GM06990 (cell line): ENCODE measurements around the gene MAN2B2.

ENCODE experiments used
- DNase-seq: peaks from one replicate; pipeline ENCODE4 v3.0.0-alpha.2; 2011; ENCODE audit not compliant: insufficient read length; ENCODE audit errors: extremely low read depth
- H3K27me3 ChIP-seq: replicated peaks from 2 replicates; pipeline ENCODE4 v1.6.0; 2011; ENCODE audit warnings: low read length; ENCODE audit not compliant: control insufficient read depth, insufficient read depth
- H3K36me3 ChIP-seq: 2 replicates; pipeline ENCODE4 v1.5.1; 2011; ENCODE audit warnings: low read length; ENCODE audit not compliant: control insufficient read depth, insufficient read depth
- H3K4me3 ChIP-seq: replicated peaks from 2 replicates; pipeline ENCODE4 v1.5.1; 2011; ENCODE audit warnings: low read depth, mild to moderate bottlenecking, control low read depth, low read length
- TF ChIP-seq, protein P1 (sequence below): IDR thresholded peaks from 2 replicates; pipeline ENCODE4 v1.5.1; 2011; ENCODE audit warnings: low read length, control low read depth, mild to moderate bottlenecking, inconsistent platforms; ENCODE audit not compliant: insufficient read depth, poor library complexity, severe bottlenecking

The MAN2B2 gene

DNA sequence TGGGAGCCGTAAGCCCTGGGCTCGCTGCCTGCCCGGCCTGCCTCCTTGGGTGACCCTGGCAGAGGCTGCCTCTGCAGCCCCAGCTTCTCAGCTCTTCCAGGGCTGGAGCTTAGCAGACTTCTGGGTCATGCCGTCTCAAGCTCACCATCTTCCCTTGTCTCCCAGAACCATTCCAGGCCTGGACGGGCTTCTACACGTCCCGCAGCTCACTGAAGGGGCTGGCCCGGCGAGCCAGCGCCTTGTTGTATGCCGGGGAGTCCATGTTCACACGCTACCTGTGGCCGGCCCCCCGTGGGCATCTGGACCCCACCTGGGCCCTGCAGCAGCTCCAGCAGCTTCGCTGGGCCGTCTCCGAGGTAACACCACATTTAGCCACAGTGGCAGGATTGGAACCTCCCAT, 22.0 kb downstream of the MAN2B2 start:
- DNase-seq: no peak
- TF ChIP-seq, protein P1, sequence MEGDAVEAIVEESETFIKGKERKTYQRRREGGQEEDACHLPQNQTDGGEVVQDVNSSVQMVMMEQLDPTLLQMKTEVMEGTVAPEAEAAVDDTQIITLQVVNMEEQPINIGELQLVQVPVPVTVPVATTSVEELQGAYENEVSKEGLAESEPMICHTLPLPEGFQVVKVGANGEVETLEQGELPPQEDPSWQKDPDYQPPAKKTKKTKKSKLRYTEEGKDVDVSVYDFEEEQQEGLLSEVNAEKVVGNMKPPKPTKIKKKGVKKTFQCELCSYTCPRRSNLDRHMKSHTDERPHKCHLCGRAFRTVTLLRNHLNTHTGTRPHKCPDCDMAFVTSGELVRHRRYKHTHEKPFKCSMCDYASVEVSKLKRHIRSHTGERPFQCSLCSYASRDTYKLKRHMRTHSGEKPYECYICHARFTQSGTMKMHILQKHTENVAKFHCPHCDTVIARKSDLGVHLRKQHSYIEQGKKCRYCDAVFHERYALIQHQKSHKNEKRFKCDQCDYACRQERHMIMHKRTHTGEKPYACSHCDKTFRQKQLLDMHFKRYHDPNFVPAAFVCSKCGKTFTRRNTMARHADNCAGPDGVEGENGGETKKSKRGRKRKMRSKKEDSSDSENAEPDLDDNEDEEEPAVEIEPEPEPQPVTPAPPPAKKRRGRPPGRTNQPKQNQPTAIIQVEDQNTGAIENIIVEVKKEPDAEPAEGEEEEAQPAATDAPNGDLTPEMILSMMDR: no peak
- peaks cover 31% of the 10 kb centered on the region for H3K36me3 ChIP-seq
- no peak overlapping the region for H3K4me3 ChIP-seq
- no peaks in the 10 kb centered on the region for H3K27me3 ChIP-seq

DNA sequence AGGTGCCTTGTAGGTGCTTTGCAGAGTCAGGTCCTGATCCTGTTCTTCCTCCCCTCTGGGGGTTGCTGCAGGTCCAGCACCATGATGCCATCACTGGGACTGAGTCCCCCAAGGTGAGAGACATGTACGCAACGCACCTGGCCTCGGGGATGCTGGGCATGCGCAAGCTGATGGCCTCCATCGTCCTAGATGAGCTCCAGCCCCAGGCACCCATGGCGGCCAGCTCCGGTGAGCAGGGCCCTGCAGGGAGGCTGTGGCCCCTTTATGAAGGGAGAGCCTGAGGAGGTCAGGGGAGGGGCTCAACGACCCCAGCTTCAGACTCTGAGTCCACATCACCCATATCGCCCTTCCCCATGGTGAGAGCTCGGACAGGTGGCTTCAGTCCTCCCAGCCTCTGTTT, 23.1 kb downstream of the MAN2B2 start:
- no peaks in the 10 kb centered on the region for H3K27me3 ChIP-seq
- DNase-seq: no peak
- peaks cover 31% of the 10 kb centered on the region for H3K36me3 ChIP-seq
- no peak overlapping the region for H3K4me3 ChIP-seq
- TF ChIP-seq, protein P1: no peak

DNA sequence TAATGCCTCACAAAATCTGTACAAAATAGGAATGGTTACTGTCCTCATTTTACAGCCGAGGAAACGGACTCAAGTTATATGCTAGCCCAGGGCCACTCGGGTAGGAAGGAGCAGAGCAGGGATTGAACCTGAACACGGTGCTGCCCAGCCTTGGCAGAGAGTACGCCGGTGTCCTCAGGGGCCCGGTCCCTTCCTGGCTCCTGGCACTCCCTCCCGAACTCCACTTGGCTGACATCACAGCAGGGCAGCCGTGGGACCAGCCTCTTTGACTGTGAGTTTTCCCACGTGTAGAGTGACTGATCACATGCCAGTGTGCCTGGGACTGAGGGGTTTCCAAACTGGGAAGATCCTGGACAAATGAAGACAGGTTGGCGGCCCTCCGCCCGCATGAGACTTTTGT, 23.7 kb downstream of the MAN2B2 start:
- Histone ChIP-seq H3K4me3 (no peak overlapping the region), H3K36me3 (peaks cover 32% of the 10 kb centered on the region), H3K27me3 (no peaks in the 10 kb centered on the region)
- no peak for DNase-seq
- TF ChIP-seq, protein P1: no peak

DNA sequence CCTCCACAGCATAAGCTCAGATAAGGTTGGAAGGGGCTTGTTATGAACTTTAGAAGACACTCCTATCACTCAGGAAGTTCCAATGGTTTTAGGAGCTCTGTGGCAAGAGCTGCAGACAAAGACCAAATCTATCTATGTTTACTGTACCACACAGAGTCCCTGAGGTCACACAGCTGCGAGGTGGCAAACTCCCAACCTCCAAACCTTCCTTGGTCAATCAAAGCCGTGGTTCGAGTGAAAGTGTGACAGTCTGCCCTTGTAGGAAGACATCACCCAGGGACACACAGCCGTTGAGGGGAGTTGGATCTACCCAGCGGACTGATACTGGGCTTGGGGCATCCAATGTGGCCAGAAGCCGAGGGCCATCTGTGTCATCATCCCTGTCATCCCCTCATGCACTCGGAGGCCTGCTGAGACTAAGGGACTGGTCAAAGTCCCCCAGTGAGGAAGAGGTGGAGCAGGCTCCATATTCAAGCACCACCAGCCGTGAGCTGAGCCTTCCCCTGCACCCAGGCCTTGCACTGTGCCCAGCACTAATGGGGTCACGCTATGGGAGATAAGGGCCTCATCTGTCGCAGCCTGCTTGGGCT, 26.8 kb downstream of the MAN2B2 start:
- DNase-seq: no peak
- Histone ChIP-seq H3K4me3 (no peak overlapping the region), H3K27me3 (no peaks in the 10 kb centered on the region), H3K36me3 (peaks cover 41% of the 10 kb centered on the region)
- TF ChIP-seq, protein P1: no peak

DNA sequence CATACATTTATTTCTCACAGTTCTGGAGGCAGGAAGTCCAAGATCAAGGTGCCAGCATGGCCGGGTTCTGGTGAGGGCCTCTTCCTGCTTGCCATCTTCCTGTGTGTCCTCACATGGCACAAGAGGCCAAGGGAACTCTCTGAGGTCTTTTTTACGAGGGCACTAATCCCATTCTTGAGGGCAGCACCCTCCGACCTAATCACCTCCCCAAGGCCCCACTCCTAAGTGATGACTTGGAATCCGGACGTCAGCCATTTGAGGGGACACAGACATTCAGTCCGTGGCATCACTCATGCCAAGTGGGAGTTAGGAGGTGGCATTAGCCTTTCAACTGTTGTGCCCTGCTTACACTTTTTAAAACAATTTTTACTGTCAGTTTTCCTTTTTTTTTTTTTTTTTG, 27.3 kb downstream of the MAN2B2 start:
- Histone ChIP-seq H3K4me3 (no peak overlapping the region), H3K36me3 (peaks cover 38% of the 10 kb centered on the region), H3K27me3 (no peaks in the 10 kb centered on the region)
- TF ChIP-seq, protein P1: no peak
- no peak for DNase-seq

DNA sequence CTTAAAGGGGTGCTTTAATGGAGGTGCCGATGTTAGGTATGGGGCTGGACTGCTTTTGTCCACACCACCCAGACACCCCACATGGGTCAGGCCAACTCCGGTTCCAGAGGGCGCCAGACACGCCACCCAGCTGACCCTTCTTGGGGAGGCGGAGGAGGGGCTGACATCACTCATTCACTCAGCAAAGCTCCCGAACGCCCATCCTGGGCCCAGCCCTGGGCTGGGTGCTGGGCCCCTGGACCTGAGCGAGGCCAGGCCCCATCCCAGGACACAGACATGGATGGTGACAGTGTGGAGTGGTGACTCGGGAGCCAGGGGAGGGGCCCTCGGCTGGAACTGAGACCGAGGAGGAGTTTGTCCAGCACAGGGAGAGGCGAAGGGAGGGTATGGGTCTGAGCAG, 28.1 kb downstream of the MAN2B2 start:
- TF ChIP-seq, protein P1: no peak
- DNase-seq: no peak
- peaks cover 32% of the 10 kb centered on the region for H3K36me3 ChIP-seq
- H3K27me3 ChIP-seq: no peaks in the 10 kb centered on the region
- no peak overlapping the region for H3K4me3 ChIP-seq
